Activated naive CD4-positive, alpha-beta T cell treated with anti-CD3 and anti-CD28 coated beads, Interleukin-2, amount 10 ng/mL, durations not matched to agents 7 days and 5 days (primary cell): Measurements from ENCODE around the gene RIBC1.
"Not testable (repeated sequence)": the region's sequence is repeated elsewhere in the genome, so short reads cannot be mapped to it uniquely, and the experiment has no call there.

Source experiments
- CTCF ChIA-PET: fragments of 350-600 bp; sonication (Branson Sonifier 250); formaldehyde crosslinking; loops from one replicate; lab custom pipeline; 2021; ENCODE audit warnings: antibody characterized with exemption; lab: Charles Lee
- DNase-seq: peaks from one replicate; pipeline ENCODE4 v3.0.0-alpha.2; 2020
- H3K27ac Mint-ChIP-seq: one replicate; pipeline ENCODE4 v1.8.0; 2021; ENCODE audit warnings: mild to moderate bottlenecking, moderate library complexity, mixed read lengths
- H3K27me3 Mint-ChIP-seq: one replicate; pipeline ENCODE4 v1.8.0; 2021; ENCODE audit warnings: mild to moderate bottlenecking, mixed read lengths
- H3K36me3 Mint-ChIP-seq: one replicate; pipeline ENCODE4 v1.8.0; 2021; ENCODE audit warnings: mixed read lengths
- H3K4me1 Mint-ChIP-seq: one replicate; pipeline ENCODE4 v1.8.0; 2021; ENCODE audit warnings: mixed read lengths
- H3K4me3 Mint-ChIP-seq: one replicate; pipeline ENCODE4 v1.8.0; 2021; ENCODE audit warnings: mild to moderate bottlenecking, moderate library complexity, mixed read lengths
- H3K9me3 Mint-ChIP-seq: one replicate; pipeline ENCODE4 v1.8.0; 2021; ENCODE audit warnings: mixed read lengths

RIBC1 gene

DNA sequence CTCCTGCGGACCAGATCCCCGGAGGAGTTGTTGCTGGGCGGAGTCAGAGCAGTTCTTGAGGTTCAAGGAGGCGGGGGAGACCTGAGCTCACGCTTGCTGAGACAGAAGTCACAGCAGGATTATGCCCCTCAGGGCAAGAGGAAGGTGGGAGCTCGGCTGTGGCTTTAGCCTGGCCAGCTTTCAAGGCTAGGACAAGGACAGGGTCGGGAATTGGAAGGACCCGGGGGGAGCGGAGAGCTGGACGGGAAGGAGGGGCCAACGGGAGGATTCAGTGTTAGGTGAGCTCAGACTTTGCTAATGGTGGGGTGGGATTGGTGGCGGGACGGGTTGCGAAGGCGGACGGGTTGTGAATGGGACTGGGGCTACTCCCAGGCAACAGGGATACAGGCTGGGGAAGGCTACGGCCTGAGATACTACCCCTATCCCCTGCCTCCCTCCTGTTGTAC lies at the start of gene RIBC1:
Gene RIBC1, plus strand, starts transcription at position 13 of the 446 bp plus-strand sequence. CDS start 3,404 bp downstream, outside the sequence.
- no peak for DNase-seq
- CTCF ChIA-PET, result no interaction called here
- H3K4me1 Mint-ChIP-seq, result peaks cover 31% of the 10 kb centered on the region
- H3K36me3 Mint-ChIP-seq, result peaks cover 11% of the 10 kb centered on the region
- no peaks in the 10 kb centered on the region for H3K9me3 Mint-ChIP-seq
- H3K27ac Mint-ChIP-seq, result peak within 1 kb of the TSS; percentile 98
- H3K4me3 Mint-ChIP-seq, result peak within 1 kb of the TSS; percentile 97
- no peaks in the 10 kb centered on the region for H3K27me3 Mint-ChIP-seq

DNA sequence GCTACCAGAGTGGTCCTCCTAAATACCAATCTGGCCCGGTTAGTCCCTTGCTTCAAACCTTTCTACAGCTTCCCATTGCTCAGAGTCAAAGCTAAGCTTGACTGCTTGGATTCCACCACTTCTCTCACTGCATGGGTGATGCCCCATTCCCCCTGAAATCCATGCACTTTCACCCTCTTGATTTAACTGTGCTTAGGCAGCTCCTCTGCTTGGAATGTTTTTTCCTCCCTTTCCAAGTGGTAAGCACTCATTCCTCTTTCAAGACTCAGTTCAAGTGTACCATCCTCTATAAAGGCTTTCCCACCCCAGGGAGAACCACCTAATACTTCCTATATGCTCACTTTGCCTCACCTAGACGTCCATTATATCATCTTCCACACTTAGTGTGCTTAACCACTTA lies 49.4 kb upstream of the RIBC1 start:
- no peak for DNase-seq
- CTCF ChIA-PET, result no interaction called here
- Mint-ChIP-seq H3K36me3 (peaks cover 17% of the 10 kb centered on the region), H3K27me3 (no peaks in the 10 kb centered on the region), H3K27ac (no peak overlapping the region), H3K9me3 (no peaks in the 10 kb centered on the region), H3K4me3 (no peak overlapping the region), H3K4me1 (no peaks in the 10 kb centered on the region)

DNA sequence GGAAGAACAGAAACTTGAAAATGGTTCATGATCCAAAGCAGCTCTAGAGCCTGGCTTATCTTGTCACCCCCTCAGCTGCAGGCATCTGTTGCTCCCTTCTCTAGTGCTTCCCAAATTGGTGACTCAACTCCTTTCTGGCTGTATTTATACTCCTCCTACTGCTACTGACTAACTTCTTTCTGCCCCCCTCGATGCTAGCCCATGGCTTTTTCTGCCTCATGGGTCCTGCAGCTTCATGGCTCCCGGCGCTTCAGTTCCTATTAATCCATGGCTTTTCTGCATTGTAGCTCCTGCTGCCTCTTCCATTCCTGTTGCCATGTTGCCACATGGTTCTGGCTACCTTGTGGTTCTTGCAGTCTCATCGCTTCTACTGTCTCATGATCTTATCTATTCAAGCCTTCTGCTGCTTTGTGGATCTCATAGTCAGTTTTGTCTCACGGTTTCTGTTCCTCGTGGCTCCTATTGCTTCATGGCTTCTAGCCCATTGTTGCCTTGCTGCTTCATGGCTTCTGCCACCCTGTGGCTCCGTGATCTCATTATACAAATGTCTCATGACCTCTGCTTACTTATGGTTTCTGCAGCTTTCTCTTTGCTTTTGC lies 48.4 kb upstream of the RIBC1 start:
- H3K36me3 Mint-ChIP-seq, result peaks cover 18% of the 10 kb centered on the region
- no peaks in the 10 kb centered on the region for H3K27me3 Mint-ChIP-seq
- CTCF ChIA-PET, result interaction anchor here (1.1 kb wide), 1 partner anchor 60 kb away, joined by 3 read pairs; no protein-coding TSS in a partner anchor
- H3K27ac Mint-ChIP-seq, result peak overlapping the region; percentile 2
- DNase-seq, result no peak
- H3K4me1 Mint-ChIP-seq, result no peaks in the 10 kb centered on the region
- H3K4me3 Mint-ChIP-seq, result no peak overlapping the region
- H3K9me3 Mint-ChIP-seq, result no peaks in the 10 kb centered on the region

DNA sequence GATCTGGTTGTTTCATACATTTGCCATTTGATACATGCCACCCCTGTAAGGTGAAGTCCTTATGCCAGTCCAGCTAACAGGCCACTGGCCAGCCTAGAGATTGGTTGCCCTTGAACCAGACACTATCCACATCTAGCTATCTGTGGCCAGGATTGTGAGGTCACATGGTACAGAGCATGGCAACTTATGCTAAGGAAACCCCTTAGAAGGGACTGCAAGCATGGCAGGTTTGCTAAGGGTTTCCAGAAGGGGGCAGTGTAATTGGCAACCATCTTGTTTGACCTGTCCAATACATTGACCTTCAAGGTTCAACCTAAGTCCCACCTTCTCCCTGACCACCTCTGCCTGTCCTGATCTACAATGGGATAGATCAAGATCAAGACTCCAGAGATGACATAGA lies 47.8 kb upstream of the RIBC1 start:
- H3K27me3 Mint-ChIP-seq, result no peaks in the 10 kb centered on the region
- H3K36me3 Mint-ChIP-seq, result peaks cover 22% of the 10 kb centered on the region
- H3K27ac Mint-ChIP-seq, result no peak overlapping the region
- no peak overlapping the region for H3K4me3 Mint-ChIP-seq
- DNase-seq, result no peak
- H3K4me1 Mint-ChIP-seq, result no peaks in the 10 kb centered on the region
- H3K9me3 Mint-ChIP-seq, result no peaks in the 10 kb centered on the region
- CTCF ChIA-PET, result no interaction called here

DNA sequence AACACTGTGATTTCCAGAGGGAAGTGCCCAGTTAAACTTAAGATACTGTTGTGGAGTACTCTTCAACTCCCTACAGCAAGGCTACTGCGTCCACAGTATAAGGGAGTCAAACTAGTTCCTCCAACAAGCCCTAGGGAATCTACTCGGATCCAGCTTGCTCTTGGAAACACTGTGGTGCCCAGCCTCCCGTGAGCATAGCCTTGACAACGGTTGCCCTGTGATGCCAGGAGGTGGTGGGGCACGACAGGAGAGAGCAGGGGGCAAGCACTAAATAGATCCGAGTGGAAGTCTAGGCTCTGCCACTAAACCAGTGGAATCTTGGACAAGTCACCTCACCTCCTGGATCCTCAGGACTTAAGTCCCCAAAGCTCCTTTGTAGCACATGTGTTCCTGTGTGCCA lies 45.8 kb upstream of the RIBC1 start:
- H3K4me3 Mint-ChIP-seq, result no peak overlapping the region
- no peaks in the 10 kb centered on the region for H3K9me3 Mint-ChIP-seq
- H3K4me1 Mint-ChIP-seq, result no peaks in the 10 kb centered on the region
- no peaks in the 10 kb centered on the region for H3K27me3 Mint-ChIP-seq
- H3K27ac Mint-ChIP-seq, result no peak overlapping the region
- CTCF ChIA-PET, result no interaction called here
- peaks cover 32% of the 10 kb centered on the region for H3K36me3 Mint-ChIP-seq
- DNase-seq, result no peak

DNA sequence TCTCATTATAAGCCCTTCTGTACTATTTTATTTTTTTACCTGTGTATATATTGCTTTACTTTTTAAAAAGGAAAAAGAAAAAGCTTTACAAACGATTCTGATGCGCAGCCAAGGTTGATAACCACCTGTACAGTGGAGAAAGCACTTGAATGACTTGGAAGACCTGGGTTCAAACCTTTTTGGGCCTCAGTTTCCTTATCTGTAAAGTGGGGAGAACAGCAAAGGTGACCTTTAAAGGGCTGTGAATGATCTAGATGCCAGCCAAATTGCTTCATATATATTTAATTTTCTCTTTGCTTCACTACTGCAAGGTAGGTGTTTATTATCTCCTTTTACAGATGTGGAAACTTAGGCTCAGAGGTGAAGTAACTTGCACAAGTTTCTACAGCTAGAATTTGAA lies 45.2 kb upstream of the RIBC1 start:
- H3K36me3 Mint-ChIP-seq, result peaks cover 32% of the 10 kb centered on the region
- H3K4me1 Mint-ChIP-seq, result no peaks in the 10 kb centered on the region
- CTCF ChIA-PET, result no interaction called here
- no peaks in the 10 kb centered on the region for H3K9me3 Mint-ChIP-seq
- H3K27me3 Mint-ChIP-seq, result no peaks in the 10 kb centered on the region
- no peak overlapping the region for H3K4me3 Mint-ChIP-seq
- no peak overlapping the region for H3K27ac Mint-ChIP-seq
- DNase-seq, result no peak

DNA sequence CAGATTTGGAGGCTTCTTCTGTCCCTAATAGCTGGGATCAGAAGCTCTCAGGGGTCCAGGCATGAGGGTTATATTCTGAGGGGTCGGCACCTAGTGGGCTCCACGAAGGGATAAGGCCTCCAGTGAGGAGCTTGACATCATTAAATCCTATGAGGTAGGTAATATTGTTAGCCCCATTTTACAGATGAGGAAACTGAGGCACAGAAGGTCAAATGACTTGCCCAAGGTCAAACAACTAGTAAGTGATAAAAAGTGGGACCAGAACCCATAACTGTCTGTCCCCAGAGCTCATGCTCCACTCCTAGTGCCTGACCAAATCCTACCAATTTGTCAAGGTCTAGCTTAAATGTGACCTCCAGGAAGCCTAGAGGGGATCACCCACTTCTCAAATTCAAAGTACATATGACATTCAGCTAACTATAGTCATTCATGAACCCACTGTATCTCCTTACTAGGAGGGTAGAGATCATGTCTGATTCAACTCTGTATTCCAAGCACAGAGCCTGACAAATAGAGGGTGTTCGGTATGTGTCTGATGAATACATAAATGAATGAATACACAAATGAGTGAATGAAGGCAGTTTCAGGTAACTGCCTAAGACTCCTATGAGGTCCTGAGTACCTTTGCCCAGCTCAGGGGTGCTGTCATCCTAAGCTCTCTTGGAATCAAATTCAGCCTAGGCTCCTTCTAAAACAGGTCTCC lies 43.5 kb upstream of the RIBC1 start:
- H3K27me3 Mint-ChIP-seq, result no peaks in the 10 kb centered on the region
- H3K36me3 Mint-ChIP-seq, result peaks cover 40% of the 10 kb centered on the region
- no peaks in the 10 kb centered on the region for H3K4me1 Mint-ChIP-seq
- no peak for DNase-seq
- no peak overlapping the region for H3K27ac Mint-ChIP-seq
- H3K4me3 Mint-ChIP-seq, result no peak overlapping the region
- no peaks in the 10 kb centered on the region for H3K9me3 Mint-ChIP-seq
- CTCF ChIA-PET, result no interaction called here

DNA sequence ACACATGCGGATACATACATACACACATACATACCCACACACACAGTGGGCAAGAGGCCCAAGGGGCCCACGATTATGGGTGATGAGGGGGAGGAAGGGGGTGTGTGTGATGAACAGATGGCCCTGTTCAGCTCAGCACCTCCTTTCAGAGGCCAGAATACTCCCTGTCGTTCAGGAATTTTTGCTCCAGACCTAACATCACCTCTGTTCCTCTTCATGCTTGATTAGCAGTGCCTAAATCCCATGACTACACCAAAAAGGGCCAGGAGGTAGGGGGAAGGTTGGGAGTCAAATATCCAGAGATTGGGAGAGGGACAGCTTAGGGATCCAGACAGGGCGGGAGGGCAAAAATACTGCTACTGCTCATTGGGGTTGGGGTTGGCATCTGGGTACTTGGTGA lies 42.9 kb upstream of the RIBC1 start:
- H3K4me1 Mint-ChIP-seq, result no peaks in the 10 kb centered on the region
- DNase-seq, result no peak
- peaks cover 37% of the 10 kb centered on the region for H3K36me3 Mint-ChIP-seq
- no peaks in the 10 kb centered on the region for H3K27me3 Mint-ChIP-seq
- no peaks in the 10 kb centered on the region for H3K9me3 Mint-ChIP-seq
- CTCF ChIA-PET, result no interaction called here
- H3K27ac Mint-ChIP-seq, result no peak overlapping the region
- no peak overlapping the region for H3K4me3 Mint-ChIP-seq

DNA sequence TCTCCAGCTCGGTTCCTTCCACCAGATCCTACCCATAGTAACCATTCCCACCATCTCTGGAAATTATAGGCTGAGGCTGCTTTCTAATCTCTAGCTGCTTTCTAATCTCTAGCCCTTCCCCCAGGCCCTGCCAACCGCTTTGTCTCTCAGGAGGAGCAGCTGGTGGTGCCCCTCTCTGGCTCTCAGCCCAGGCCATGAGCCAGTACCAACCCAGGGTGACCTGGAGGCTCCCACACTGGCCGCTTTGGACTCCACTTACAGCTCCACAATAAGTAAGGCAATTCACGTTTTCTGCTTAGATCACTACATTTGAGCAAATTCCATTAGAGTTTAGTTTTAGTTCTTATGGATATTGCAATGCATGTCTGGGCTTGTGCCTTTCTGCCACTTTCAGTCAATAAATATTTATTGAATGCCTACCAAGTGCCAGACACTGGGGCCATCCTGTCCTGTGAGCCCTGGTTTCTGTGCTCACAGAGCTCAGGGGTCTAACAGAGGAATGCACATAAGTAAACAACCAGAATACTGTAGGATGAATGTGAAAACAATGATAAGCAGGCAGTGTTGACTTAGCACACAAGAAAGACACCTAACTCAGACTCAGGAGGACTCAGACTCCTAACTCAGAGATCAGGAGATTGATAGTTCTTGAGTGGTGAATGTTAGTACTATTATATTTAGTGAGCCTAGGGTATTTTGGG lies 39.1 kb upstream of the RIBC1 start:
- no peak for DNase-seq
- peaks cover 29% of the 10 kb centered on the region for H3K36me3 Mint-ChIP-seq
- no peaks in the 10 kb centered on the region for H3K27me3 Mint-ChIP-seq
- no peak overlapping the region for H3K4me3 Mint-ChIP-seq
- CTCF ChIA-PET, result no interaction called here
- no peaks in the 10 kb centered on the region for H3K9me3 Mint-ChIP-seq
- peak overlapping the region; percentile 33 for H3K27ac Mint-ChIP-seq
- no peaks in the 10 kb centered on the region for H3K4me1 Mint-ChIP-seq

DNA sequence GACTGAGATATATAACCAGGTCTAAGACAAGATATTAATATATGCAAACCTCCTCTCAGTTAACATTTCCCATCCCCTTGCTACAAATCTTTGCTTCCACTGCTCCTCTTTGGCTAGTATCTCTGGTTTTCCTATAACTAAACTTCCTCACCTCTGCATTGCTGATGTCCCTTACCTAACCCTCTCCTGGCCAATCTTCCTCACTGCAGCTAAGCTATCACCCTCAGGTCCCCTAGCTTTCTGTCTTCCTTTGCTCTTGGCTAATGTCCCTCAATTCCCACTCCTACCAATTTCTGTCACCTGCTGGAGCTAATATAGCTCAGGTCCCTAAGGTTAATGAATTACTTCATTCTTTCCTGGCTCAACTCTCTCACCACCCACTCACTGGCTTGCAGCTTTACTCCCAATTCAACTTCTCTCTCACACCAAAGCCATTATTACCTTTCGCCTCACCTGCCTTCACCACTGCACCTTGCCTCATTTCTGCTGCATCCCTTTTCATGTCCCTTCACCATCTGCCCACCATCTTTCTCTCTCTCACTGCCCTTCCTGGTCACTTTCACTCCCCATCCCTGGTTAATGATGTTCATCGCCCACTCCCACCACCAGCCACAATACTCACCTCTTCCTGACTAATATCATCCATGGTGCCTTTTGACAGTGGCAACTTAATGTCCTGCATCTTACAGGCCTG lies 26.9 kb upstream of the RIBC1 start:
- CTCF ChIA-PET, result no interaction called here
- H3K27ac Mint-ChIP-seq, result peak overlapping the region; percentile 16
- peaks cover 34% of the 10 kb centered on the region for H3K36me3 Mint-ChIP-seq
- H3K4me3 Mint-ChIP-seq, result no peak overlapping the region
- H3K4me1 Mint-ChIP-seq, result no peaks in the 10 kb centered on the region
- no peak for DNase-seq
- no peaks in the 10 kb centered on the region for H3K27me3 Mint-ChIP-seq
- no peaks in the 10 kb centered on the region for H3K9me3 Mint-ChIP-seq

DNA sequence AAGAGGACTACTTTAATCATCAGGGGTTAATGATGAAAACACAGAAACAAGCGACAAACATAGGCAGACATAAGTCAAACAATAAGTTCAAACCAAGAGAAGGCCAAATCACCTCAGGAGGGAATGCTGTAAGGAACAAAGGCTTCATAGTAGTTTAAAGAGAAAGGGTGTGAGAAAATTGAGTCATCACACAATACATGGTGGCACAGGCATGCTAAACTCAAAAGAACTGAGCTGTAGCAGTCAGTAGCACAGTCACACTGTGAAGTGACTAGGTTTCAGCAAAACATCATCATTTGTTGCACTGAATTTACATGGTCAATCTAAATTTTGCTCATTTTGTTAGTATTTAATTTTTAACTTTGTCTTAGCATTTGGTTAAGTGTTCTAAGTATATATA lies 24.5 kb upstream of the RIBC1 start:
- Mint-ChIP-seq H3K36me3 (peaks cover 35% of the 10 kb centered on the region), H3K9me3 (no peaks in the 10 kb centered on the region), H3K27me3 (no peaks in the 10 kb centered on the region), H3K4me3 (no peak overlapping the region), H3K27ac (no peak overlapping the region), H3K4me1 (no peaks in the 10 kb centered on the region)
- DNase-seq, result no peak
- CTCF ChIA-PET, result interaction anchor here (0.7 kb wide), 1 partner anchor 83 kb away, joined by 3 read pairs; no protein-coding TSS in a partner anchor

DNA sequence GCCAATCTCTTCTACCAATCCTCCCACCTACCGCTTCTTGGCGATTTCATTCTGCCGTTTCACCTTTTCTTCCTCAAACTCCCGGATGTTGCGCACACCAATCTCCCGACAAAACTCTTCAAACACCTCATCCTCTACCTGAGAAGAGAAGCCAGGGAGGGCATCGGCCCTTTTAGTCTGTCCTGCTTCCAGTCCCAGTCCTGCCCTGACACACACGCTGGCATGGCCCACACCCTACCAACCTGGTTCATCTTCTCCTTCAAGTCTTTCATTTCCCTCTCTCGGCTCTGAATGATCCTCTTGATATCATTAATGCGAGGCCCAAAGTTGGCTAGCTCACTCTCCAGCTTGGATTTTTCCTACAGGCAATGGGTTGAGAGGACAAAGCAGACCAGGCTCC lies 19.1 kb upstream of the RIBC1 start:
- Mint-ChIP-seq H3K36me3 (peaks cover 33% of the 10 kb centered on the region), H3K4me1 (no peaks in the 10 kb centered on the region)
- CTCF ChIA-PET, result interaction anchor here (0.6 kb wide), 1 partner anchor 24 kb away, joined by 3 read pairs; no protein-coding TSS in a partner anchor

DNA sequence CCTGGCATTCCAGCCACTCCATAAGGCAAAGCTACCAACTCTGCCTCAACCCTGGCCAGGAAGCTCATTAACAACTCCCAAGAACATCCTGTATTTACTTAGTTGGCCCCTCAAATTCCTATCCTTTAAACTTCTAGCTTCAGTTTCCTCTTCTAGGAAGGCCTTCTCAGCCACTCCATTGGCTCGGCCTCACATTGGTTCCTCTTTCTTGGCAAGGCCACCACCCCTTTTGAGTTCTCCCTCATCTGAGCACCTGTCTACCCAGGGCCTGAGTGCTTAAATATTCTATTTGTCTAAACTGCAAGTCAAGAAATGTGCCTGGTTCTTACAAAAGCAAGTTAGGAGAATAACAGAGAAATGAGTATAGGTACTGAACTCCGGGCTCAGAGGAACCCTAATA lies 10.2 kb upstream of the RIBC1 start:
- H3K27me3 Mint-ChIP-seq, result no peaks in the 10 kb centered on the region
- H3K9me3 Mint-ChIP-seq, result no peaks in the 10 kb centered on the region
- CTCF ChIA-PET, result interaction anchor here (1.2 kb wide), 1 partner anchor 24 kb away, joined by 3 read pairs; no protein-coding TSS in a partner anchor
- no peak overlapping the region for H3K27ac Mint-ChIP-seq
- DNase-seq, result no peak
- peaks cover 30% of the 10 kb centered on the region for H3K36me3 Mint-ChIP-seq
- peaks cover under 1% of the 10 kb centered on the region for H3K4me1 Mint-ChIP-seq
- H3K4me3 Mint-ChIP-seq, result no peak overlapping the region

More for the DNA sequence above, 19.1 kb upstream of the RIBC1 start:
- Mint-ChIP-seq H3K27me3 (no peaks in the 10 kb centered on the region), H3K9me3 (no peaks in the 10 kb centered on the region), H3K4me3 (no peak overlapping the region), H3K27ac (peak overlapping the region; percentile 75)
- no peak for DNase-seq

DNA sequence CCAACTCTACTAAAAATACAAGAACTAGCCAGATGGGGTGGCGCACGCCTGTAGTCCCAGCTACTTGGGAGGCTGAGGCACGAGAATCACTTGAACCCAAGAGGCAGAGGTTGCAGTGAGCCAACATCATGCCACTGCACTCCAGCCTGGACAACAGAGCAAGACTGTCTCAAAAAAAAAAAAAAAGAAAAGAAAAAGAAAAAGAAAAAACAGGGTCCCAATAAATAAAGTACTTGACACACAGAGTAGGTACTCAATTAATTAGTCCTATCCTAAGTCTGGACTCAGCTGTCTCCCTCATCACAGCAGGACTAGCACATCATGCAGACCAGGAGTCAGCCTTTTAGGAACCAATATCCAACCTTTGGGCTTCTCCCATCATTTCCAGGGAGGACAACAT lies 2.3 kb upstream of the RIBC1 start:
- H3K27ac Mint-ChIP-seq, H3K27me3 Mint-ChIP-seq, H3K9me3 Mint-ChIP-seq, DNase-seq, CTCF ChIA-PET: not testable (repeated sequence)
- H3K4me1 Mint-ChIP-seq, result peaks cover 35% of the 10 kb centered on the region
- peaks cover 11% of the 10 kb centered on the region for H3K36me3 Mint-ChIP-seq
- H3K4me3 Mint-ChIP-seq, result peak overlapping the region; percentile 31
